Body of pancreas (tissue), 4 donors: Measurements from ENCODE around the gene PEMT. TPM values are rescaled to one million over a fixed set of nuclear protein-coding genes. Genes with fewer than 3 reads are reported as not detected.
A peak's percentile ranks its signal among the peaks of the same experiment; 100 is the strongest.

Source experiments
- ATAC-seq: fragments of 150-250 bp; one replicate; pipeline ENCODE4 v1.9.1; 2016
- DNase-seq, 4 donors: peaks; one replicate each; pipeline ENCODE4 v3.0.0-alpha.2; 2019
- H3K27ac ChIP-seq, 4 donors: fragments of 200-600 bp; sonication (generic); 1 replicate in 3 of 4; 2 replicates in 1 of 4; pipeline versions ENCODE4 v1.5.1 to v1.6.1; 2016 to 2019; ENCODE audit warnings: mild to moderate bottlenecking in 1 of 4, mixed read lengths in 1 of 4, moderate library complexity in 1 of 4
- H3K27me3 ChIP-seq, 2 donors: fragments of 200-600 bp; sonication (generic); one replicate each; pipeline ENCODE4 v1.6.0; 2016; ENCODE audit warnings: mild to moderate bottlenecking in 1 of 2
- H3K36me3 ChIP-seq, 2 donors: fragments of 200-600 bp; sonication (generic); replicated peaks in 1 of 2; 2 replicates each; pipeline ENCODE4 v1.5.1; 2016; ENCODE audit warnings: low read depth in 2 of 2; ENCODE audit not compliant: insufficient read depth in 1 of 2
- H3K4me1 ChIP-seq: fragments of 200-600 bp; sonication (generic); one replicate; pipeline ENCODE4 v1.6.0; 2016
- H3K4me3 ChIP-seq, 2 donors: fragments of 200-600 bp; sonication (generic); 1 replicate in 1 of 2; 2 replicates in 1 of 2; pipeline ENCODE4 v1.5.1; 2016 to 2019
- H3K9me3 ChIP-seq, 3 donors: fragments of 200-600 bp; sonication (generic); 1 replicate in 2 of 3; 2 replicates in 1 of 3; pipeline ENCODE4 v1.5.1; 2016
- CTCF ChIP-seq, 7 experiments: fragments of 450-650 bp in 4 of 7; fragments of 200-600 bp in 3 of 7; sonication (generic) in 3 of 7; IDR thresholded peaks; one replicate each; pipeline ENCODE4 v1.5.1; 2016 to 2019; ENCODE audit warnings: antibody characterized with exemption in 7 of 7
- POLR2A ChIP-seq, 3 donors: fragments of 450-650 bp; IDR thresholded peaks; one replicate each; pipeline ENCODE4 v1.6.1; 2016; ENCODE audit warnings: antibody characterized with exemption in 3 of 3, mild to moderate bottlenecking in 2 of 3
- WGBS, 2 donors: methylation state at CpG; one replicate each; pipeline ENCODE4 v1.1.5; 2017; 5-methylcytosine and 5-hydroxymethylcytosine counted together
- intact Hi-C: fragments of 100-400 bp; cut with DNase I; formaldehyde crosslinking; loops from one replicate; pipeline ENCODE4 v1.15.1; 2023
- total RNA-seq, 2 donors: library from RNA; depleted of rRNA; stranded (reverse); fragments of >200 nt; gene quantifications; one replicate each; pipeline ENCODE4 v1.1.0, GENCODE V29; 2016

Gene PEMT
- total RNA-seq, 2 donors from 2014 or later, result 23.4 to 27.8 TPM

- no peaks in the 10 kb centered on the region for H3K27me3 ChIP-seq
- intact Hi-C loops, result no loop called here
- peaks cover 12% of the 10 kb centered on the region for H3K4me1 ChIP-seq
- no peaks in the 10 kb centered on the region for H3K36me3 ChIP-seq
- H3K9me3 ChIP-seq, result no peaks in the 10 kb centered on the region
- no peak overlapping the region for H3K27ac ChIP-seq
- TF ChIP-seq CTCF (IDR thresholded peaks at IDR 0.05) (no peak), POLR2A (IDR thresholded peaks at IDR 0.05) (no peak)
- 82 to 89% methylated on average over 5 to 12 of the region's 12 CpGs for WGBS, 2 donors
- no peak overlapping the region for H3K4me3 ChIP-seq
- no peak for ATAC-seq
- no peak for DNase-seq
These were observed 80.2 kb downstream of the PEMT start for GRCh38 chr17:17511293-17511741.

GRCh38 chr17:17510456-17511292, 80.8 kb downstream of the PEMT start:
- no peaks in the 10 kb centered on the region for H3K36me3 ChIP-seq
- no peak for ATAC-seq
- H3K4me3 ChIP-seq, result no peak overlapping the region
- no peaks in the 10 kb centered on the region for H3K27me3 ChIP-seq
- peaks cover 16% of the 10 kb centered on the region for H3K4me1 ChIP-seq
- TF ChIP-seq CTCF (IDR thresholded peaks at IDR 0.05) (no peak), POLR2A (IDR thresholded peaks at IDR 0.05) (no peak)
- no peak overlapping the region for H3K27ac ChIP-seq
- no peaks in the 10 kb centered on the region for H3K9me3 ChIP-seq
- 88 to 92% methylated on average over 20 of the region's 20 CpGs for WGBS, 2 donors
- DNase-seq, result no peak
- intact Hi-C loops, result no loop called here

GRCh38 chr17:17509601-17510425, 81.7 kb downstream of the PEMT start:
- no peaks in the 10 kb centered on the region for H3K36me3 ChIP-seq
- no peaks in the 10 kb centered on the region for H3K27me3 ChIP-seq
- no peaks in the 10 kb centered on the region for H3K9me3 ChIP-seq
- 91 to 93% methylated on average over 8 to 21 of the region's 21 CpGs for WGBS, 2 donors
- peaks cover 16% of the 10 kb centered on the region for H3K4me1 ChIP-seq
- TF ChIP-seq CTCF (IDR thresholded peaks at IDR 0.05) (no peak), POLR2A (IDR thresholded peaks at IDR 0.05) (no peak)
- no peak for DNase-seq
- no peak for ATAC-seq
- H3K27ac ChIP-seq, result no peak overlapping the region
- H3K4me3 ChIP-seq, result no peak overlapping the region
- intact Hi-C loops, result no loop called here

GRCh38 chr17:17508646-17509591, 82.6 kb downstream of the PEMT start:
- intact Hi-C loops, result no loop called here
- no peak for ATAC-seq
- WGBS, 2 donors, result 90 to 92% methylated on average over 32 to 33 of the region's 33 CpGs
- no peaks in the 10 kb centered on the region for H3K27me3 ChIP-seq
- H3K4me3 ChIP-seq, result no peak overlapping the region
- peak in 2 of 4 donors; percentile 2 to 11 for DNase-seq
- H3K4me1 ChIP-seq, result peaks cover 16% of the 10 kb centered on the region
- no peak overlapping the region for H3K27ac ChIP-seq
- TF ChIP-seq CTCF (IDR thresholded peaks at IDR 0.05), result no peak
- TF ChIP-seq POLR2A (IDR thresholded peaks at IDR 0.05), result no peak
- H3K9me3 ChIP-seq, result no peaks in the 10 kb centered on the region
- H3K36me3 ChIP-seq, result no peaks in the 10 kb centered on the region
